Neural cell (in vitro differentiated cells): ENCODE measurements around the gene MTPN.

Source experiments
- EP300 ChIP-seq: fragments of 450-650 bp; conservative IDR thresholded peaks from 2 replicates; pipeline ENCODE4 v1.6.1; 2014; ENCODE audit warnings: antibody characterized with exemption, mild to moderate bottlenecking, moderate library complexity; ENCODE audit not compliant: poor library complexity, severe bottlenecking
- EZH2 ChIP-seq: fragments of 200-600, 300-800 bp; shearing (Covaris generic), sonication (generic); IDR thresholded peaks from 2 replicates; pipeline ENCODE4 v1.6.1; 2014; ENCODE audit warnings: antibody characterized with exemption, low read length, borderline replicate concordance, mild to moderate bottlenecking; ENCODE audit not compliant: insufficient read depth, poor library complexity, severe bottlenecking
- MXI1 ChIP-seq: fragments of 450-650 bp; conservative IDR thresholded peaks from 2 replicates; pipeline ENCODE4 v1.6.1; 2014; ENCODE audit warnings: antibody characterized with exemption, mild to moderate bottlenecking; ENCODE audit not compliant: poor library complexity, severe bottlenecking
- POLR2AphosphoS5 ChIP-seq: IDR thresholded peaks from 2 replicates; pipeline ENCODE4 v1.6.1; 2012
- RAD21 ChIP-seq: fragments of 450-650 bp; conservative IDR thresholded peaks from 2 replicates; pipeline ENCODE4 v1.6.1; 2014; ENCODE audit warnings: antibody characterized with exemption, mild to moderate bottlenecking, moderate library complexity
- SMC3 ChIP-seq: fragments of 450-650 bp; conservative IDR thresholded peaks from 2 replicates; pipeline ENCODE4 v1.6.1; 2014; ENCODE audit warnings: antibody characterized with exemption, mild to moderate bottlenecking, moderate library complexity; ENCODE audit not compliant: poor library complexity
- TAF1 ChIP-seq: IDR thresholded peaks from 2 replicates; pipeline ENCODE4 v1.6.1; 2012; ENCODE audit warnings: low read depth
- TF ChIP-seq, protein P1 (sequence below): fragments of 450-650 bp; IDR thresholded peaks from 2 replicates; pipeline ENCODE4 v1.5.1; 2014; ENCODE audit warnings: antibody characterized with exemption, mild to moderate bottlenecking, moderate library complexity; ENCODE audit not compliant: poor library complexity, severe bottlenecking
- TF ChIP-seq, protein P2 (sequence below): IDR thresholded peaks from 2 replicates; pipeline ENCODE4 v1.6.1; 2012; ENCODE audit warnings: borderline replicate concordance

DNA sequence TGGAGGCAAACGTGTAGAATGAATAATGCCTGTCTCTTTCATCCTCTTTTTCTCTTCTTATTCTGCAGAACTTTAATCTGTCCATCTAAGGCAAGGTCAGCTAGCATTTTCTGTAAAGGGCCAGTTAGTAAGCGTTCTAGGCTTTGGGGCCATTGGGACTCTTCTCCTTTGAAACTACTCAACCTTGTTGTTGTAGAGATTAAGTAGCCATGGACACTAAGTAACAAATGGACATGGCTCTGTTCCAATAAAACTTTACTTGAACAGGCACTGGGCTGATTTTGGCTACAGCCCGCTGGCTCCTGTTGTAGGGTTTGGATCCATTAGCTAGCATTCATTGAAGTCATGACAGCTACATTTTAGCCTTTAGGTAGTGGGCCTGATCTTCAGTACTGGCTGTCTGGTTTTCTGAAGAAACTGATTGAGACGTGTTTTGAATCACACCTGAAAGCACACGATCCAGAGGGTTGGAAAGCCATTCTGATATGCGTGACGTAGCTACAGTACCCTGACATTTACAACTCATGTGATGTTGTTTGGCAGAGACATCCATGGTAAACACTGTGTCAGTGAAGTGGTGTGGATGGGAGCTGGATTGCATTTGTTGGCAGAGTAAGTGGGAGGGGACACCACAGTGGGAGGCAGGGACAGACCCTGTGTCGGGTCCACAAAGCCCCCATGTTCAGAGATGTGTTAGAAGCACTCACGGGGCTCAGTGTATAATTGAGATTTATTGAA is 92.5 kb downstream of the MTPN start:
- TF ChIP-seq POLR2AphosphoS5: no peak
- TF ChIP-seq RAD21: no peak
- TF ChIP-seq, protein P1, sequence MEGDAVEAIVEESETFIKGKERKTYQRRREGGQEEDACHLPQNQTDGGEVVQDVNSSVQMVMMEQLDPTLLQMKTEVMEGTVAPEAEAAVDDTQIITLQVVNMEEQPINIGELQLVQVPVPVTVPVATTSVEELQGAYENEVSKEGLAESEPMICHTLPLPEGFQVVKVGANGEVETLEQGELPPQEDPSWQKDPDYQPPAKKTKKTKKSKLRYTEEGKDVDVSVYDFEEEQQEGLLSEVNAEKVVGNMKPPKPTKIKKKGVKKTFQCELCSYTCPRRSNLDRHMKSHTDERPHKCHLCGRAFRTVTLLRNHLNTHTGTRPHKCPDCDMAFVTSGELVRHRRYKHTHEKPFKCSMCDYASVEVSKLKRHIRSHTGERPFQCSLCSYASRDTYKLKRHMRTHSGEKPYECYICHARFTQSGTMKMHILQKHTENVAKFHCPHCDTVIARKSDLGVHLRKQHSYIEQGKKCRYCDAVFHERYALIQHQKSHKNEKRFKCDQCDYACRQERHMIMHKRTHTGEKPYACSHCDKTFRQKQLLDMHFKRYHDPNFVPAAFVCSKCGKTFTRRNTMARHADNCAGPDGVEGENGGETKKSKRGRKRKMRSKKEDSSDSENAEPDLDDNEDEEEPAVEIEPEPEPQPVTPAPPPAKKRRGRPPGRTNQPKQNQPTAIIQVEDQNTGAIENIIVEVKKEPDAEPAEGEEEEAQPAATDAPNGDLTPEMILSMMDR: no peak
- TF ChIP-seq MXI1: no peak
- TF ChIP-seq SMC3: no peak
- no peak for TF ChIP-seq EZH2
- no peak for TF ChIP-seq EP300
- TF ChIP-seq, protein P2, sequence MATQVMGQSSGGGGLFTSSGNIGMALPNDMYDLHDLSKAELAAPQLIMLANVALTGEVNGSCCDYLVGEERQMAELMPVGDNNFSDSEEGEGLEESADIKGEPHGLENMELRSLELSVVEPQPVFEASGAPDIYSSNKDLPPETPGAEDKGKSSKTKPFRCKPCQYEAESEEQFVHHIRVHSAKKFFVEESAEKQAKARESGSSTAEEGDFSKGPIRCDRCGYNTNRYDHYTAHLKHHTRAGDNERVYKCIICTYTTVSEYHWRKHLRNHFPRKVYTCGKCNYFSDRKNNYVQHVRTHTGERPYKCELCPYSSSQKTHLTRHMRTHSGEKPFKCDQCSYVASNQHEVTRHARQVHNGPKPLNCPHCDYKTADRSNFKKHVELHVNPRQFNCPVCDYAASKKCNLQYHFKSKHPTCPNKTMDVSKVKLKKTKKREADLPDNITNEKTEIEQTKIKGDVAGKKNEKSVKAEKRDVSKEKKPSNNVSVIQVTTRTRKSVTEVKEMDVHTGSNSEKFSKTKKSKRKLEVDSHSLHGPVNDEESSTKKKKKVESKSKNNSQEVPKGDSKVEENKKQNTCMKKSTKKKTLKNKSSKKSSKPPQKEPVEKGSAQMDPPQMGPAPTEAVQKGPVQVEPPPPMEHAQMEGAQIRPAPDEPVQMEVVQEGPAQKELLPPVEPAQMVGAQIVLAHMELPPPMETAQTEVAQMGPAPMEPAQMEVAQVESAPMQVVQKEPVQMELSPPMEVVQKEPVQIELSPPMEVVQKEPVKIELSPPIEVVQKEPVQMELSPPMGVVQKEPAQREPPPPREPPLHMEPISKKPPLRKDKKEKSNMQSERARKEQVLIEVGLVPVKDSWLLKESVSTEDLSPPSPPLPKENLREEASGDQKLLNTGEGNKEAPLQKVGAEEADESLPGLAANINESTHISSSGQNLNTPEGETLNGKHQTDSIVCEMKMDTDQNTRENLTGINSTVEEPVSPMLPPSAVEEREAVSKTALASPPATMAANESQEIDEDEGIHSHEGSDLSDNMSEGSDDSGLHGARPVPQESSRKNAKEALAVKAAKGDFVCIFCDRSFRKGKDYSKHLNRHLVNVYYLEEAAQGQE: no peak
- TF ChIP-seq TAF1: no peak
